AG09319 (cell line): Measurements from ENCODE around the gene FER.

Experiments used
- DNase-seq: peaks from one replicate; pipeline ENCODE4 v3.0.0-alpha.2; 2010; ENCODE audit warnings: low read depth; ENCODE audit errors: extremely low read depth
- CTCF ChIP-seq: IDR thresholded peaks from 2 replicates; pipeline ENCODE4 v1.5.1; 2011; ENCODE audit warnings: low read depth, mild to moderate bottlenecking, inconsistent platforms, low read length, moderate library complexity

The FER gene

DNA sequence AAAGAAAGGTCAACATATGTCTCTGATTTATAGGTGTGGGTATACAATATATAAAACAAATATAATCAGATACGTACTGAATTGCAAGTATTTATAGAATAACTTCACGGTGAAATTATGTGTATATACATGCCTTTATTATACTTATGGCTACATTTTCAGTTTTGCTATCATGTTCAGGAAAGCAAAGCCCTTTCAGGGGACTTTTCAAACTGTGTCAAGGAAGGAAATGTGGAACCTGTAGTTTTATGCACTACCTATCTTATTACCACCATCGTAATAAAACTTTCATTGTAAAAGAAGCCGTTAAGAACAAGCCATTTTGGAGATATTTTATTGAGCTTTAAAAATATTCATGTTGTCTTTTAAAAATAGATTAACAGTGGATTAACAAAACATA is 404.9 kb downstream of the FER start:
- DNase-seq = no peak
- no peak for TF ChIP-seq CTCF

DNA sequence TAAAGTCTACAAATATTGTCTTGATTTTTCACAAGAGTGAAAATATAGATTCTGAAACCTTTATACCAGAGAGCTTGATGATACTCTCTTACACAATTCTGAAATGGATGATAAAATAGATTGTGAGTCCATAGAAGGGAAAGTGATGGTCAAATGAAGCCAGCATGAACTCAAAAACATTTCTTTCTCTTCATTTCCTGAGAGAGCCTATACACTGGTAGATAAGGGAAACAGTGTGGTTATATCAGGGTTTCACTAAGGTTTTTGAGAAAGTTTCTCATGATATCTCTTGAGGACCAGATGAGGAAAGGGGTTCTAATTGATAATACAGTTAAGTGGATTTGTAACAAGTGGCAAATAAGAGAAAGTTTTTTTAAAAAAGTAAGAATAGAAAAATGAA is 407.9 kb downstream of the FER start:
- TF ChIP-seq CTCF = no peak
- DNase-seq = no peak

DNA sequence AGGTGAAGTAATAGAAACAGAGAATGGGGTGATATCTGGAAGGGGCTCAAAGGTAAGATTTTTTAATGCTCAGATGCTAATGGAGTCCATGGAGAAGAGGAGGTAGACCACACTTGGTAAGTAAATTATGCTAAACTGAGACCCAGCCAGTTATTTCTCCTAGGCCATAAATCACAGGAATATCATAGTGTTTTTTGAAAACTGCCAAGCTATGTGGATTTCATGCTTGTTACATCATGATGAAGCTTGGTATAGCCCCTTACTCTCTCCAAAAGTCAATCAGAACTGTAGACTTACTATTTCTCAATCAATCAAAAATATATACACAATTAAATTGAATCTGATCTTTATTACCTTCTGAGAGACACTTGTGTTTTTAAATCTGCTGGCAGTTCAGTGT is 409.2 kb downstream of the FER start:
- no peak for DNase-seq

GRCh38 chr5:109160468-109160867 is 412.8 kb downstream of the FER start:
- DNase-seq = no peak
- TF ChIP-seq CTCF = no peak

More for the DNA sequence above, 409.2 kb downstream of the FER start:
- TF ChIP-seq CTCF = no peak

DNA sequence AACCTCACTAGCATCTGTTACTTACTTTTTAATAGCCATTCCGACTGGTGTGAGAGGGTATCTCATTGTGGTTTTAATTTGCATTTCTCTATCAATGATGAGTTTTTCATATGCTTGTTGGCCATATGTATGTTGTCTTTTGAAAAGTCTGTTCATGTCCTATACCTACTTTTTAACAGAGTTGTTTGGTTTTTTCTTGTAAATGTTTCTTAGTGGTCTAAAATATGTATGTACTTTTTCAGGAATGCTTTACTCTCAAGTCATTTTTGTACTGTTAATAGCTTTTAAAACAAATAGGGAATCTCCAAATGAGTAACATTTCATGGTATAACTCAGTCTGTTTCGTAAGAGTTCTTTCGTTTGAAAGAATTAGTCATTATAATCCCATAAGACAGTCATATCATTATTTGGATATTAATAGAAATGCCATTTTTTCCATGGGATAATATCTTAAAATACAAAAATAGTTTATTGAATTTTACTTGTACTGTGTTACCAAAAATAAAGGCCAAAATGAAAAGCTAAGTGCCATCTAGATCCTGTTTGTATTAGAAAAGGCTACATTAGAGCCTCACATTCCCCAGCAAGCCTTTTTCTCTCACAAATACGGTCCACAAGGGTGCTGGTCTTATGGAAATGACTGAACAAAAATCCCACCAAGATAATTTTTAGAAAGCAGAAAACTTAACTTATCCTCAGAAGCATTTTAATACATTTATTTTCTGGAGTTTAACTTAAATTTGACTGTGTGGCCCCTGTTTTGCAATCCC is 414.4 kb downstream of the FER start:
- no peak for TF ChIP-seq CTCF
- no peak for DNase-seq

GRCh38 chr5:109163336-109163735 is 415.6 kb downstream of the FER start:
- TF ChIP-seq CTCF = no peak
- no peak for DNase-seq

GRCh38 chr5:109164001-109164400 is 416.3 kb downstream of the FER start:
- no peak for TF ChIP-seq CTCF
- DNase-seq = no peak
